Muscle of leg (tissue), 16 donors: ENCODE results near the gene CNTN5. TPM values are rescaled to one million over a fixed set of nuclear protein-coding genes. Genes with fewer than 3 reads are reported as not detected.

Experiments used
- DNase-seq: peaks from one replicate; pipeline ENCODE4 v3.0.0; 2013
- H3K27ac ChIP-seq: one replicate; pipeline ENCODE4 v1.5.1; 2013; ENCODE audit warnings: mild to moderate bottlenecking, low read length, control low read depth
- H3K27me3 ChIP-seq: one replicate; pipeline ENCODE4 v1.6.1; 2013; ENCODE audit warnings: low read length; ENCODE audit not compliant: control insufficient read depth, insufficient read depth
- H3K36me3 ChIP-seq: one replicate; pipeline ENCODE4 v1.6.1; 2013; ENCODE audit warnings: low read length; ENCODE audit not compliant: control insufficient read depth, insufficient read depth
- H3K4me1 ChIP-seq: one replicate; pipeline ENCODE4 v1.6.1; 2013; ENCODE audit warnings: low read length; ENCODE audit not compliant: control insufficient read depth, insufficient read depth
- H3K4me3 ChIP-seq: one replicate; pipeline ENCODE4 v1.5.1; 2013; ENCODE audit warnings: low read length, control low read depth
- H3K9me3 ChIP-seq: replicated peaks from 2 replicates; pipeline ENCODE4 v1.6.1; 2013; ENCODE audit warnings: low read depth, low read length; ENCODE audit not compliant: control insufficient read depth
- WGBS: methylation state at CpG from one replicate; pipeline ENCODE4 v1.1.5; 2013; ENCODE audit warnings: missing lambda C conversion rate; ENCODE audit not compliant: insufficient coverage; 5-methylcytosine and 5-hydroxymethylcytosine counted together
- long read RNA-seq, 11 donors: transcript quantifications; one replicate each; lab custom pipeline, GENCODE V29; 2026
- polyA plus RNA-seq, 8 donors: library from polyadenylated mRNA; unstranded; fragments of 120-200 nt; gene quantifications; one replicate each; pipeline versions ENCODE4 v1.2.1 to v1.2.3, GENCODE V29; 2013; ENCODE audit warnings: inconsistent platforms in 1 of 8, low replicate concordance in 1 of 8; ENCODE audit not compliant: insufficient read length in 8 of 8, insufficient read depth in 1 of 8
- total RNA-seq: library from RNA; stranded (reverse); fragments of 120-200 nt; gene quantifications from one replicate; pipeline ENCODE4 v1.2.4, GENCODE V29; 2013

The CNTN5 gene
- total RNA-seq (6.2 TPM), polyA plus RNA-seq (1 to 10 TPM; 3.2 to 9.9 (median 5.2) TPM)
- long read RNA-seq, donor 1: 0 reads
- long read RNA-seq, donor 2: 0 reads
- long read RNA-seq, donor 3: 0 reads
- long read RNA-seq, donor 4: 0 reads
- long read RNA-seq, donor 5, partial matches to known transcripts: 0 of 1 reads
- long read RNA-seq, donor 5, other reads (novel, unspliced or antisense): 0 of 1 reads
- long read RNA-seq, donor 6: 0 reads
- long read RNA-seq, donor 7: 0 reads
- long read RNA-seq, donor 8: 0 reads
- long read RNA-seq, donor 9, full-length matches to known transcripts: 1 of 1 reads
- long read RNA-seq, donor 9, partial matches to known transcripts: 0 of 1 reads
- long read RNA-seq, donor 9, other reads (novel, unspliced or antisense): 0 of 1 reads
- long read RNA-seq, donor 10: 0 reads
- long read RNA-seq, donor 11: 0 reads

DNA sequence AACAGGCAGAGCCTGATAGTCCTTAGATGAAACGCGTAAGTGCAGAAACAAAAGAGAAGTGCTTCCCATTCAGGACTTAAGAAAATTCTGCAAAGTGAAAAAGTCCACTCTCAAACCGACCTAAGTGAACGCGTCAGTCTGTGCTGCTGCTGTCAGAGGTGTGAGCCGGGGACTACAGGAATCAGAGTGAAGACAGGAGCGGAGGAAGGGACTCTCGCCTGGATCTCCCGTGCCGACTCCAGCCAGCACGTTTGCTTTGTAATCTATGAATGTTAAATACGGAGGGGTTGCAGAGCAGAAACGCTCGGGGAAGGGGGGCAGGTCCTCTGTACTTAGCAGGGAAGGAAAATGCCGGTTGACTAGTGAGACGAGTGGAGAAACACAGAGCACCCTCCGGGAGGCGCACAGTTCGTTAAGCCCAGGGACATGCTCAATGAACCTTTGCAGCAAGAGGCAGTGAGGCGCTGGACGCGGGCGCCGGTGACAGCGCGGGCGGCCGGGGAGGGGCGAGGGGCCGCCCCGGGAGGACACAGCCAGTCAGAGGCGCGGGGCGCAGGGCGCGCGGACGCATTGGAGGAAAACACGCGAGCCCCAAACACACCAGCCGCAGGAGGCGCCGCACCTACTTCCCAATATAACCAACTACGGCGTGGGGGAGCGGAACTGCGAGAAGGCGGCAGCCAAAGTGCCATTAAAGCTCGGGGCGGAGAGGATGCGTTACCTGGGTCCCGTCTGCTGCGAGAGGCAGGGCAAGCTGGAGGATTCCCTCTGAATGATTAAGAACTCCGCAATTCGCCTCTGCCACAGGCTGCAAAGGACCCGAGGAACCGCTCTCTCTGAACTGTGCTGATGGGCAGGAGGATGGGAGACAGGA, at the start of gene CNTN5:
Gene CNTN5, plus strand, starts transcription at position 598 of the 874 bp plus-strand sequence.
- peak within 1 kb of the TSS; percentile 42 for H3K27ac ChIP-seq
- under 1% methylated on average over 54 of the region's 57 CpGs for WGBS
- H3K27me3 ChIP-seq: peaks cover 2% of the 10 kb centered on the region
- peaks cover 4% of the 10 kb centered on the region for H3K4me1 ChIP-seq
- H3K36me3 ChIP-seq: no peaks in the 10 kb centered on the region
- DNase-seq: peak; percentile 76
- peak within 1 kb of the TSS; percentile 59 for H3K4me3 ChIP-seq
- no peaks in the 10 kb centered on the region for H3K9me3 ChIP-seq

GRCh38 chr11:98979205-98979604, 41.5 kb upstream of the CNTN5 start:
- 53% methylated on average over 2 of the region's 2 CpGs for WGBS
- Histone ChIP-seq H3K27ac (no peak overlapping the region), H3K4me3 (no peak overlapping the region), H3K27me3 (no peaks in the 10 kb centered on the region), H3K9me3 (peaks cover under 1% of the 10 kb centered on the region), H3K4me1 (no peaks in the 10 kb centered on the region), H3K36me3 (no peaks in the 10 kb centered on the region)
- DNase-seq: no peak

DNA sequence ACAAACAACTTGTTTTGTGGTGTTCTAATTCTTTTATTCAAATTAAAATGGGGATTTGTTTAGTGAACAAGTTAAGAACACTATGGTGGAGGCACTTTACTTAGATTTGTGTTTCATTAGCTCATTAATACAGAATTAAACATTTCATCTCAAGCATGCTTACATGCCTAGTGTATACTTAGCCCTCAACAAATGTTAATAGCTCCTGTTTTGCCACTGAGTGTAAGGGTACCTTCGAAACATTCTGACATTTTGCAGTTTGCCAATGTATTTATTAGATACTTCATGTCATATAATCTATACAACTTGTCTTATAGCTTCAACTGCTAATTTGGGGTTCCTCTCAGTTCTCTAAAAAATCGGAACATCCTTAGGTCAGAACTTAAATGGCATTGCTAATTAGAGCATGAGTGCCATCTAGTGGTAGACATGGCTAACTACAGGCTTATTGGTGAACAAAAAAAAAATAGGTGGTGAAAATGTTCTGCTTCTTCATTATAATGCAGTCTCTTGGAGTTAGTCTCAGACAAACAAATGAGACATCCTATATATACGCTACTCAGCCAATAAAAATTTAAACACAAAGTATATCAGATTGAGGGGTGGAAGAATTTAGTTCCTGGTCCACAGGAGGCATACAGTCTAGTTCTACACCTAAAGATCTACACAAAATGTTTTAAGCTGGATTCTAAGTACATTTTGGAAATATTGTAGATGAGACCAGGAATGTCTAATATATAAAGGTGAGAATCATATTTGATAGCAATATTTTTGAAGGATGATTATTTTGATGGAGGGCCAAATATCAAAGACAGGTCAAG, 4.9 kb upstream of the CNTN5 start:
- Histone ChIP-seq H3K9me3 (no peaks in the 10 kb centered on the region), H3K27ac (no peak overlapping the region), H3K36me3 (no peaks in the 10 kb centered on the region), H3K4me3 (no peak overlapping the region), H3K4me1 (peaks cover under 1% of the 10 kb centered on the region), H3K27me3 (peaks cover 2% of the 10 kb centered on the region)
- peak; percentile 68 for DNase-seq
- WGBS: no CpG with 5 or more reads among the region's 3 CpGs

GRCh38 chr11:99019696-99020095, 1.1 kb upstream of the CNTN5 start:
- H3K36me3 ChIP-seq: no peaks in the 10 kb centered on the region
- WGBS: 30% methylated on average over 3 of the region's 8 CpGs
- no peak overlapping the region for H3K4me3 ChIP-seq
- H3K27ac ChIP-seq: no peak overlapping the region
- peaks cover 2% of the 10 kb centered on the region for H3K27me3 ChIP-seq
- H3K4me1 ChIP-seq: peaks cover 4% of the 10 kb centered on the region
- no peaks in the 10 kb centered on the region for H3K9me3 ChIP-seq
- DNase-seq: peak; percentile 6

DNA sequence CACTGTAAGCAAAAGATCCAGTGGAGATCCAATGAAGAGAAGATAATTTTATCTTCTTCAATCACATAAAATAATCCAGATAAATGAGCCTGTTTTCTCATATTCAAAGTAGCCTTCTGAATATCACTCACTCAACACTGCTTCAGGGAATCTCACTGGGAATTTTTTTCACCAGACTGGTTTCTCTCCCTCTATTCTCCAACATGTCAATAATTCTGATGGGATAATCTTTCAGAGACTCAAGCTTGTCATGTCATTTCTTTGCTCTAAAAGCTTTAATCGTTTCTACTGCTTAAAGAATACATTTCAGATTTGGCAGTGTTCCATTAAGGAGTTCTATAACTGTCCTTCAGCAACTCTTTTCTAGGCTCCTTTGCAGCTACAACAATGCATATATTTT, 16.3 kb downstream of the CNTN5 start:
- no peak overlapping the region for H3K27ac ChIP-seq
- no peaks in the 10 kb centered on the region for H3K27me3 ChIP-seq
- H3K4me1 ChIP-seq: no peaks in the 10 kb centered on the region
- no peak for DNase-seq
- WGBS: no CpG with 5 or more reads among the region's 1 CpG
- no peaks in the 10 kb centered on the region for H3K36me3 ChIP-seq
- peaks cover 2% of the 10 kb centered on the region for H3K9me3 ChIP-seq
- H3K4me3 ChIP-seq: no peak overlapping the region

DNA sequence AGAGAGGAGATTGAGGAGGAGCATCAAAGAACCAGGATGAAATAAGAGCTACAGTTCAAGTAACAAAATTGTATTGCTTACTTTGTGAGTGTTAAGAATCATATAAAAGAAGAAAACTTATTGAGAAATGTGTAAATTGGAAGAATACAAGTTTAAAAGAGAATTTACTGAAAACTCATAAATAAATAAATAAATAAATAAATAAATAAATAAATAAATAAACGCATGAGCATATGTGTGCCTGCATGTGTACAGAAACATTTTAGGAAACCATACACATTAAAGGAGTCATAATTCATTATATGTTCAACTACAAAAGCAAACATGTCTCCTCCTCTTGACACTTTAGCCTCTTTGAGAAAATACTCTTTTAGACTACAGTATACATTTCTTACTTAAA, 42.6 kb downstream of the CNTN5 start:
- no CpG with 5 or more reads among the region's 1 CpG for WGBS
- no peak overlapping the region for H3K27ac ChIP-seq
- no peaks in the 10 kb centered on the region for H3K4me1 ChIP-seq
- DNase-seq: no peak
- H3K27me3 ChIP-seq: no peaks in the 10 kb centered on the region
- no peaks in the 10 kb centered on the region for H3K9me3 ChIP-seq
- no peaks in the 10 kb centered on the region for H3K36me3 ChIP-seq
- no peak overlapping the region for H3K4me3 ChIP-seq

DNA sequence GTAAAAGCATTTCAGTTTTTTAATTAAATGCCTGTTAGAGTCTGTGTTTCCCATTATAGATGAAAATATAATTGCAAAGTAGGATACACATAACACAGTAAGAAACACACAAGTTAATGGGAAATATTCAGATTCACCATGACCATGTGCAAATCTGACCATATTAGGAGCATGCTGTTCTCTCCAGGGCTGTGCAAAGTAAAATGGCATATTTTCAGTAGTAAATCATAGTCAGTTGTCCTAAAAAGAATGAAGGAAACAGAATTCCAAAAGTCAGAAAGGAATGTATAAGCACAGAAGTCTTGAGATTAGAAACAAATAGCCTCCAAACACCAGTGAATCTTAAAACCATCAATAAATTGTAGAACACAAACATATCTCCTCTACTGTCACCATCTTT, 44.4 kb downstream of the CNTN5 start:
- DNase-seq: no peak
- Histone ChIP-seq H3K27me3 (no peaks in the 10 kb centered on the region), H3K9me3 (no peaks in the 10 kb centered on the region), H3K4me1 (peaks cover 2% of the 10 kb centered on the region), H3K27ac (no peak overlapping the region), H3K36me3 (no peaks in the 10 kb centered on the region), H3K4me3 (no peak overlapping the region)

DNA sequence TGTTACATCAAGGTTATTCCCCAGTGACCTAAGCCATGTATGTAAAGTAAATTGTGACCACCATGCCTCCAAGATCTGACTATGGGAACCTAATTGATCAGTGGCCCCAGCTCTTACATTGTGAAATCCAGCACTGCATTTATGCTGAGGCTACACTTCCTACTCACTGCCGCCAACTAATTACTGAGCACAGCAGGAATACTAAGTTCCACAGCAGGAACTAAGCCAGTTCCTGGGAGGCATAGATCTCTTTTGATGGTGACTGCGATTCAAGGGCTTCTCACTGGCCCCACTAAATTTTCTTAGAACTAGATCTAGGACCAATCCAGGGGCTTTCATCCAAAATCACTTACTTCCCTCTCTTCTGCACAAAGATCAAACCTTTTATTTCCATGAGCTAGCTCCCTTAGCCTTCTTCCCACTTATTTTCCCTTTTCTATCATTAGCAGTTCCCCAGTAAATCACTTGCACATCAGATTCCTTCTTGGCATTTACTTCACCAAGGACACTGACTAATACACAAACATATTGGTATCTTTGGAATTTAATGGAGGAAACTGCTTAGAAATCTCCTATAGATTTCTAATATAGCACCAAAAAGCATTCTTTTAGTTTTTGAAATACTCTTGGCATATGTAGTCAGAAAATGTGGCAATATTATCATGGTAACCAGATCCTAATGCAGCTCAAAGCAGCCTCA, 46.0 kb downstream of the CNTN5 start:
- WGBS: 68% methylated on average over 2 of the region's 2 CpGs
- no peaks in the 10 kb centered on the region for H3K36me3 ChIP-seq
- H3K9me3 ChIP-seq: no peaks in the 10 kb centered on the region
- no peak overlapping the region for H3K4me3 ChIP-seq
- peaks cover 2% of the 10 kb centered on the region for H3K4me1 ChIP-seq
- no peak for DNase-seq
- no peaks in the 10 kb centered on the region for H3K27me3 ChIP-seq
- H3K27ac ChIP-seq: no peak overlapping the region

GRCh38 chr11:99068832-99069231, 48.1 kb downstream of the CNTN5 start:
- WGBS: no CpG with 5 or more reads among the region's 2 CpGs
- no peak overlapping the region for H3K4me3 ChIP-seq
- H3K9me3 ChIP-seq: no peaks in the 10 kb centered on the region
- no peak overlapping the region for H3K27ac ChIP-seq
- no peaks in the 10 kb centered on the region for H3K36me3 ChIP-seq
- no peak for DNase-seq
- H3K27me3 ChIP-seq: no peaks in the 10 kb centered on the region
- peaks cover 2% of the 10 kb centered on the region for H3K4me1 ChIP-seq
